Measurements from ENCODE around the gene DUSP15.

DNA sequence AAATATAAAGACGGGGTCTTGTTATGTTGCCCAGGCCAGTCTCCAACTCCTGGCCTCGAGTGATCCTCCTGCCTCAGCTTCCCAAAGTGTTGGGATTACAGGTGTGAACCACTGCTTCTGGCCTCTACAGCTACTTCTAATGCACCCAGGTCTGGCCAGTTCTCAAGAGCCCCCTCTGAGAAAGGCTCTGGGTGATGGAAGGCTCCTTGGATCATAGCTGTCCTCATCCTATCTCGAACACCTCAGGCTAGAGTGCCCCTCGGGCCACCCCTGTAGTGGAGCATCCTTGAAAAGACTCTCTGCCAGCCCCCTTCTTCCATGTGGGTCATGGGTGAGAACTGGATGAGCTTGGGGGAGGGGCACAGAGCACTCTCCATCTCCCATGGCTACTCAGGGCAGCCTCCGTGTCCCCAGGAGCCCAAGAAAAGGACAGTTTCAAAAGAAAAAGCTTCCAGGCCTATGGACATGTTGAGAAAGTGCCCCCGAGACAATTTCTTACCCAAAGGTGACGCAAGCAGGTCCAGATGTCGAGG, 51.9 kb downstream of the DUSP15 start:
- no peak for TF ChIP-seq POLR2A (IDR thresholded peaks at IDR 0.05)
- TF ChIP-seq, protein P1, sequence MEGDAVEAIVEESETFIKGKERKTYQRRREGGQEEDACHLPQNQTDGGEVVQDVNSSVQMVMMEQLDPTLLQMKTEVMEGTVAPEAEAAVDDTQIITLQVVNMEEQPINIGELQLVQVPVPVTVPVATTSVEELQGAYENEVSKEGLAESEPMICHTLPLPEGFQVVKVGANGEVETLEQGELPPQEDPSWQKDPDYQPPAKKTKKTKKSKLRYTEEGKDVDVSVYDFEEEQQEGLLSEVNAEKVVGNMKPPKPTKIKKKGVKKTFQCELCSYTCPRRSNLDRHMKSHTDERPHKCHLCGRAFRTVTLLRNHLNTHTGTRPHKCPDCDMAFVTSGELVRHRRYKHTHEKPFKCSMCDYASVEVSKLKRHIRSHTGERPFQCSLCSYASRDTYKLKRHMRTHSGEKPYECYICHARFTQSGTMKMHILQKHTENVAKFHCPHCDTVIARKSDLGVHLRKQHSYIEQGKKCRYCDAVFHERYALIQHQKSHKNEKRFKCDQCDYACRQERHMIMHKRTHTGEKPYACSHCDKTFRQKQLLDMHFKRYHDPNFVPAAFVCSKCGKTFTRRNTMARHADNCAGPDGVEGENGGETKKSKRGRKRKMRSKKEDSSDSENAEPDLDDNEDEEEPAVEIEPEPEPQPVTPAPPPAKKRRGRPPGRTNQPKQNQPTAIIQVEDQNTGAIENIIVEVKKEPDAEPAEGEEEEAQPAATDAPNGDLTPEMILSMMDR (IDR thresholded peaks at IDR 0.05), result no peak

All from Peyer's patch (tissue), 4 donors.